ENCODE data around the gene HES5. TPM values are rescaled to one million over a fixed set of nuclear protein-coding genes. Genes with fewer than 3 reads are reported as not detected.
A peak's percentile ranks its signal among the peaks of the same experiment; 100 is the strongest.

HES5 gene
- total and polyA plus RNA-seq, 8 donors = 0.07 to 0.25 (median 0.15) TPM; not detected in 4

DNA sequence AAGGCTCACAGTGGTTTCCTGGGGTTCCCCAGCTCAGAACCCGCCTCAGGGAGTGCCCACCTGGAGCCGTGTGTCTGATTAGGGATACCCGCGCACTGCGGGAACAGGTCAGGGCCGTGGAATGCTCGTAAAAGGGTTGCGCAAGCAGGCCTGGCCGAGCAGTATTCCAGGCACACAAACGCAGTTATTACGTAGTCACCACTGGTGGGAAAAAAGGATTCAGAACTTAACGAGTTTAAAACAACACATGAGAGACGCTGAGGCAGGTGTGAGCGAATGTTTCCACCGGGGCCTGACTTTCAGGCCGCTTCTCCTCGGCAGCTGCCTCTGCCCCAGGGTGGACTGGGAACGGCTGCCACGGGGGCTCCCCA, 35.8 kb downstream of the HES5 start:
- TF ChIP-seq, protein P1, sequence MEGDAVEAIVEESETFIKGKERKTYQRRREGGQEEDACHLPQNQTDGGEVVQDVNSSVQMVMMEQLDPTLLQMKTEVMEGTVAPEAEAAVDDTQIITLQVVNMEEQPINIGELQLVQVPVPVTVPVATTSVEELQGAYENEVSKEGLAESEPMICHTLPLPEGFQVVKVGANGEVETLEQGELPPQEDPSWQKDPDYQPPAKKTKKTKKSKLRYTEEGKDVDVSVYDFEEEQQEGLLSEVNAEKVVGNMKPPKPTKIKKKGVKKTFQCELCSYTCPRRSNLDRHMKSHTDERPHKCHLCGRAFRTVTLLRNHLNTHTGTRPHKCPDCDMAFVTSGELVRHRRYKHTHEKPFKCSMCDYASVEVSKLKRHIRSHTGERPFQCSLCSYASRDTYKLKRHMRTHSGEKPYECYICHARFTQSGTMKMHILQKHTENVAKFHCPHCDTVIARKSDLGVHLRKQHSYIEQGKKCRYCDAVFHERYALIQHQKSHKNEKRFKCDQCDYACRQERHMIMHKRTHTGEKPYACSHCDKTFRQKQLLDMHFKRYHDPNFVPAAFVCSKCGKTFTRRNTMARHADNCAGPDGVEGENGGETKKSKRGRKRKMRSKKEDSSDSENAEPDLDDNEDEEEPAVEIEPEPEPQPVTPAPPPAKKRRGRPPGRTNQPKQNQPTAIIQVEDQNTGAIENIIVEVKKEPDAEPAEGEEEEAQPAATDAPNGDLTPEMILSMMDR (IDR thresholded peaks at IDR 0.05) = no peak
- FAIRE-seq (no peak), DNase-seq (no peak), ATAC-seq (no peak)
- no peaks in the 10 kb centered on the region for H3K4me1 ChIP-seq
- H3K4me3 ChIP-seq = no peak overlapping the region
- no peak overlapping the region for H3K27ac ChIP-seq
- H3K36me3 ChIP-seq = no peaks in the 10 kb centered on the region
- H3K27me3 ChIP-seq = no peaks in the 10 kb centered on the region
- WGBS, 2 donors = 46 to 61% methylated on average over 19 of the region's 19 CpGs
- intact Hi-C loops (cut with DNase I) = no loop called here
- H3K9me3 ChIP-seq = no peaks in the 10 kb centered on the region

DNA sequence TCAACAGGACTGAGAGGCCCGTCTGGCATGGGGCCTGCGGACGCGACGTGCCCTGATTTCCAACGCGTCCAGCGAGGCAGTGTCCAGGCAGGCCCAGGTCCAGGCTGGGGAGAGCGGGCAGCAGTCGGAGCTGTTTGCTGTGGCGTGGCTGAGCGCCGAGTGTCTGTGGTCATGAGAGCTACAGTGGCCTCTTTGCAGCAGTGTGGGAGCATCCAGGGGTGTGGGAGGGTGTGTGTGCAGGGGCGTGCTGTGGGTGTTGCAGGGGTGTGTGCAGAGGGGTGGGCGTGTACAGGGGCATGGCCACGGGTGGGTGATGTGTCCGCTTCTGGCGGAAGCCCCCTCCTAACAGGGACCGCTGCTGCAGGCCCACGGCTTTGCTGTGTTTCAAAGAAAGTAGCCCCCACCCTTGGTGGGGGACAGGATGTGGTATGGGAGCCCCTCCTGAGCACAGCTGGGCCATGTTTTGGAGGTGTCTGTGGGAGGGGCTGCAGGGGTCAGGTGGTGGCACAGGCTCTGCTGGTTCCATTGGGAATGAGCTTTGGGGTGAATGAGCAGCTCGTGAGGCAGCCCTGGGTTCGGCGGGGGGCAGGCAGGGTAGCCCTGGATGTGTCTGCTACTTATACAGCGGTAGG, 36.3 kb downstream of the HES5 start:
- Histone ChIP-seq H3K4me1 (no peaks in the 10 kb centered on the region), H3K27ac (no peak overlapping the region), H3K36me3 (no peaks in the 10 kb centered on the region), H3K9me3 (no peaks in the 10 kb centered on the region), H3K4me3 (no peak overlapping the region), H3K27me3 (no peaks in the 10 kb centered on the region)
- FAIRE-seq = no peak
- intact Hi-C loops (cut with DNase I) = no loop called here
- no peak for DNase-seq
- WGBS, 2 donors = 59 to 71% methylated on average over 24 of the region's 24 CpGs
- TF ChIP-seq, protein P1 (IDR thresholded peaks at IDR 0.05) = no peak
- ATAC-seq = no peak

DNA sequence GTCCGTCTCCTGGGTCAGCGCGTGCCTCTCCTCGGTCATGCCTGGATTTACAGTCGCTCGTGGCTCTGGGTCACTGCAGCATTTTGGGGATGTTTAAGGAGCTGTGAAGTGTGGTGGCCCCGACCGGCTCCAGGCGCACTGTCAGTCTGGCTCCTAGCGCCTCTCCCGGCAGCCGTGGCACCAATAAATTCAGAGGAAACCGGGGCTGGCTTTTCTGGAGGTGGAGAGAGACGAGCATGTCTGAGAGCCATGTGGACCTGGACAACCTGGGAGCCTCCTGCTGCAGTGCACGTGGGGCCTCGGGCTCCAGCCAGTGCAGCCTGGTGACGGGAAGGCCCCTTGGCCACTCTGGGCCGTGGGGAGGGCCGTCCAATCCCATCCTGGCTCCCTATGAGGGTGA, 36.8 kb downstream of the HES5 start:
- FAIRE-seq (no peak), ATAC-seq (no peak), DNase-seq (no peak)
- intact Hi-C loops (cut with DNase I) = no loop called here
- Histone ChIP-seq H3K27ac (no peak overlapping the region), H3K27me3 (no peaks in the 10 kb centered on the region), H3K9me3 (no peaks in the 10 kb centered on the region), H3K4me1 (no peaks in the 10 kb centered on the region), H3K4me3 (no peak overlapping the region), H3K36me3 (no peaks in the 10 kb centered on the region)
- TF ChIP-seq, protein P1 (IDR thresholded peaks at IDR 0.05) = no peak
- 45 to 55% methylated on average over 19 of the region's 19 CpGs for WGBS, 2 donors

DNA sequence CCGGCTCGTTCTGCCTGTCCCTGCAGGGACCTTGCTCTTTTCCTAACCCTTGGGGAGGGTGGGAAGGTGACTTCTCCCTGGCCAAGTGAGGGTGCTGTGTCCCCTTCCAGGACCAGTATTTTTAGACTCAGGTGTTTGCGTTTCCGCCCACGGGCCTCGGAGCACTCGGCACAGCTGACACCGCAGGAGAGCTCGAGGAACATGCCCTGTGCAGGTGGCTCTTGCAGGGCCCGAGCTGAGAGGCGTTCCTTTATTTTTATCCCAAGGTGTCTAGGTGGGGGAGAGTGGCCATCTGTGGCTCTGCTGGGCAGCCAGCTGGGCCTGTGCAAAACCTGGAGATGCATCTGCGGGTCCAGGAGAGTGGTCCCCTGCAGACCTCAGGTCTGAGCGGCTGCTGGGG, 38.0 kb downstream of the HES5 start:
- DNase-seq (peak in 1 of 6 donors; percentile 12), FAIRE-seq (no peak), ATAC-seq (peak in 3 of 4 donors; percentile 23 to 58 (median 33))
- 30 to 31% methylated on average over 12 to 13 of the region's 13 CpGs for WGBS, 2 donors
- intact Hi-C loops (cut with DNase I) = no loop called here
- Histone ChIP-seq H3K27me3 (no peaks in the 10 kb centered on the region), H3K4me1 (no peaks in the 10 kb centered on the region), H3K9me3 (no peaks in the 10 kb centered on the region), H3K36me3 (no peaks in the 10 kb centered on the region), H3K27ac (no peak overlapping the region), H3K4me3 (no peak overlapping the region)
- TF ChIP-seq, protein P1 (IDR thresholded peaks at IDR 0.05) = no peak

DNA sequence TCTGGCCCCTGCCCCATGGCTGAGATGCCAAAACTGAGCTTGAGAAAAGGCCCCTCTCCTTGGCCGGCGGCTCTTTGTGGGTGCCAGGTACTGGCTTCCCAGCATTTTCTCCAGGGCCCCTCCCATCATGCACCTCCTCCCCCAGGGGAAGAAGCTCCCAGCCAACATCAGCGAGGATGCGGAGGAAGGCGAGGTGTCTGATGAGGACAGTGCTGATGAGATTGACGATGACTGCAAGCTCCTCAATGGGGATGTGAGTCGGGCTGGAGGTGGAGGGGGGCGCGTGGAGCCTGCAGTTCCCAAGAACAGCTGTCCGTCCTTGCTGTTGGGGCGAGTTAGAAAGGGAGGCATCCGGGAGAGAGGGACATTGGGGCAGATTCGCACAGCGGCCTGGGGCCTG, 40.4 kb downstream of the HES5 start:
- Histone ChIP-seq H3K4me1 (no peaks in the 10 kb centered on the region), H3K27ac (no peak overlapping the region), H3K27me3 (no peaks in the 10 kb centered on the region), H3K9me3 (no peaks in the 10 kb centered on the region), H3K4me3 (no peak overlapping the region), H3K36me3 (no peaks in the 10 kb centered on the region)
- TF ChIP-seq, protein P1 (IDR thresholded peaks at IDR 0.05) = no peak
- ATAC-seq (no peak), DNase-seq (no peak), FAIRE-seq (no peak)
- WGBS, 2 donors = 81 to 95% methylated on average over 14 of the region's 14 CpGs
- intact Hi-C loops (cut with DNase I) = no loop called here
